Thoracic aorta (tissue), 2 donors: ENCODE data around the gene CBX2. TPM values are rescaled to one million over a fixed set of nuclear protein-coding genes. Genes with fewer than 3 reads are reported as not detected.

Experiments used
- ATAC-seq: fragments of 150-250 bp; one replicate; pipeline ENCODE4 v1.8.0; 2017; ENCODE audit warnings: low read depth; ENCODE audit not compliant: insufficient number of reproducible peaks, low FRiP score
- DNase-seq: peaks from one replicate; pipeline ENCODE4 v3.0.0-alpha.2; 2020; ENCODE audit warnings: low spot score
- H3K27ac ChIP-seq, 2 donors: fragments of 200-600 bp; sonication (generic); 1 replicate in 1 of 2; 2 replicates in 1 of 2; pipeline ENCODE4 v1.5.1; 2016; ENCODE audit warnings: mild to moderate bottlenecking in 2 of 2, moderate library complexity in 2 of 2
- H3K27me3 ChIP-seq: fragments of 200-600 bp; sonication (generic); replicated peaks from 2 replicates; pipeline ENCODE4 v1.6.0; 2016; ENCODE audit warnings: mild to moderate bottlenecking; ENCODE audit not compliant: insufficient read depth
- H3K36me3 ChIP-seq: fragments of 200-600 bp; sonication (generic); one replicate; pipeline ENCODE4 v1.5.1; 2016
- H3K4me1 ChIP-seq, 2 donors: fragments of 200-600 bp; sonication (generic); 1 replicate in 1 of 2; 2 replicates in 1 of 2; pipeline versions ENCODE4 v1.5.1 to v1.6.0; 2016; ENCODE audit warnings: low read depth in 2 of 2, mild to moderate bottlenecking in 1 of 2; ENCODE audit not compliant: control insufficient read depth in 1 of 2
- H3K4me3 ChIP-seq: fragments of 200-600 bp; sonication (generic); 2 replicates; pipeline ENCODE4 v1.5.1; 2016; ENCODE audit warnings: mild to moderate bottlenecking
- H3K9me3 ChIP-seq: fragments of 200-600 bp; sonication (generic); 2 replicates; pipeline ENCODE4 v1.5.1; 2016
- CTCF ChIP-seq: fragments of 200-600 bp; sonication (generic); IDR thresholded peaks from one replicate; pipeline ENCODE4 v1.5.1; 2019; ENCODE audit warnings: antibody characterized with exemption
- total RNA-seq, 2 donors: library from RNA; depleted of rRNA; stranded (reverse); fragments of >200 nt; gene quantifications; one replicate each; pipeline versions ENCODE4 v1.1.0 to v1.2.3, GENCODE V29; 2016

The CBX2 gene
- total RNA-seq, 2 donors from 2014 or later: 0.14 TPM; not detected in 1

GRCh38 chr17:79819085-79819484 is 41.1 kb downstream of the CBX2 start:
- H3K4me3 ChIP-seq: no peak overlapping the region
- peaks cover 9 to 15% of the 10 kb centered on the region in 2 donors for H3K4me1 ChIP-seq
- no peak for TF ChIP-seq CTCF
- no peaks in the 10 kb centered on the region for H3K9me3 ChIP-seq
- H3K27ac ChIP-seq: no peak overlapping the region
- no peak for ATAC-seq
- no peaks in the 10 kb centered on the region for H3K36me3 ChIP-seq
- DNase-seq: no peak
- H3K27me3 ChIP-seq: peaks cover 5% of the 10 kb centered on the region

GRCh38 chr17:79819534-79820276 is 41.8 kb downstream of the CBX2 start:
- Histone ChIP-seq H3K9me3 (no peaks in the 10 kb centered on the region), H3K4me1 (peaks cover 7 to 11% of the 10 kb centered on the region in 2 donors), H3K4me3 (no peak overlapping the region), H3K27ac (no peak overlapping the region), H3K36me3 (no peaks in the 10 kb centered on the region), H3K27me3 (no peaks in the 10 kb centered on the region)
- ATAC-seq (no peak), DNase-seq (no peak)
- no peak for TF ChIP-seq CTCF

GRCh38 chr17:79820959-79821330 is 43.0 kb downstream of the CBX2 start:
- H3K9me3 ChIP-seq: no peaks in the 10 kb centered on the region
- DNase-seq (no peak), ATAC-seq (no peak)
- no peaks in the 10 kb centered on the region for H3K4me1 ChIP-seq
- H3K36me3 ChIP-seq: no peaks in the 10 kb centered on the region
- no peak overlapping the region for H3K4me3 ChIP-seq
- no peaks in the 10 kb centered on the region for H3K27me3 ChIP-seq
- no peak overlapping the region for H3K27ac ChIP-seq
- no peak for TF ChIP-seq CTCF

- ATAC-seq: no peak
- H3K4me3 ChIP-seq: no peak overlapping the region
- TF ChIP-seq CTCF: no peak
- no peaks in the 10 kb centered on the region for H3K4me1 ChIP-seq
- H3K27ac ChIP-seq: no peak overlapping the region
- DNase-seq: no peak
- no peaks in the 10 kb centered on the region for H3K9me3 ChIP-seq
- no peaks in the 10 kb centered on the region for H3K27me3 ChIP-seq
- H3K36me3 ChIP-seq: no peaks in the 10 kb centered on the region
Measured at GRCh38 chr17:79821331-79822095, 43.6 kb downstream of the CBX2 start.

- ATAC-seq: no peak
- Histone ChIP-seq H3K9me3 (no peaks in the 10 kb centered on the region), H3K27ac (no peak overlapping the region), H3K4me3 (no peak overlapping the region), H3K36me3 (no peaks in the 10 kb centered on the region), H3K4me1 (no peaks in the 10 kb centered on the region), H3K27me3 (no peaks in the 10 kb centered on the region)
- no peak for TF ChIP-seq CTCF
- DNase-seq: no peak
Measured at GRCh38 chr17:79822583-79823124, 44.7 kb downstream of the CBX2 start.
